Suprapubic skin (tissue), 4 donors: Measurements from ENCODE around the gene KIAA0753. TPM values are rescaled to one million over a fixed set of nuclear protein-coding genes. Genes with fewer than 3 reads are reported as not detected.

ENCODE experiments used
- DNase-seq, 2 donors: peaks; one replicate each; pipeline ENCODE4 v3.0.0-alpha.2; 2019; ENCODE audit warnings: low spot score in 2 of 2
- H3K27ac ChIP-seq: fragments of 200-600 bp; sonication (generic); one replicate; pipeline ENCODE4 v1.5.1; 2019
- H3K27me3 ChIP-seq: fragments of 200-600 bp; sonication (generic); one replicate; pipeline ENCODE4 v1.5.1; 2019
- H3K36me3 ChIP-seq: fragments of 200-600 bp; sonication (generic); one replicate; pipeline ENCODE4 v1.5.1; 2019
- H3K4me1 ChIP-seq: fragments of 200-600 bp; sonication (generic); one replicate; pipeline ENCODE4 v1.5.1; 2019
- H3K4me3 ChIP-seq: fragments of 200-600 bp; sonication (generic); one replicate; pipeline ENCODE4 v1.5.1; 2019; ENCODE audit warnings: mild to moderate bottlenecking
- H3K9me3 ChIP-seq: fragments of 200-600 bp; sonication (generic); one replicate; pipeline ENCODE4 v1.5.1; 2019
- CTCF ChIP-seq, 2 donors: fragments of 200-600 bp in 1 of 2; fragments of 450-650 bp in 1 of 2; sonication (generic) in 1 of 2; IDR thresholded peaks; one replicate each; pipeline ENCODE4 v1.5.1; 2016 to 2019; ENCODE audit warnings: antibody characterized with exemption in 2 of 2, mild to moderate bottlenecking in 1 of 2, moderate library complexity in 1 of 2
- EP300 ChIP-seq: sonication (generic); formaldehyde crosslinking; IDR thresholded peaks from one replicate; pipeline ENCODE4 v1.6.1; 2017; ENCODE audit warnings: antibody characterized with exemption
- POLR2A ChIP-seq, 2 donors: fragments of 450-650 bp; IDR thresholded peaks; one replicate each; pipeline ENCODE4 v1.6.1; 2017; ENCODE audit warnings: antibody characterized with exemption in 2 of 2, mild to moderate bottlenecking in 2 of 2, moderate library complexity in 2 of 2
- POLR2AphosphoS5 ChIP-seq, 3 donors: sonication (generic); formaldehyde crosslinking; IDR thresholded peaks; one replicate each; pipeline ENCODE4 v1.6.1; 2017; ENCODE audit warnings: antibody characterized with exemption in 3 of 3
- WGBS: methylation state at CpG from one replicate; pipeline ENCODE4 v1.1.5; 2018; 5-methylcytosine and 5-hydroxymethylcytosine counted together
- total RNA-seq, 4 donors: library from RNA; depleted of rRNA; stranded (reverse); fragments of >200 nt; gene quantifications; one replicate each; pipeline ENCODE4 v1.1.0, GENCODE V29; 2016

KIAA0753 gene
- total RNA-seq, 4 donors from 2014 or later = 4.9 to 24.9 (median 10.4) TPM

GRCh38 chr17:6683730-6684459 is 43.4 kb upstream of the KIAA0753 start:
- no peak overlapping the region for H3K4me3 ChIP-seq
- no peak for DNase-seq
- no peaks in the 10 kb centered on the region for H3K36me3 ChIP-seq
- H3K27ac ChIP-seq = no peak overlapping the region
- H3K4me1 ChIP-seq = no peaks in the 10 kb centered on the region
- peaks cover 24% of the 10 kb centered on the region for H3K27me3 ChIP-seq
- no peaks in the 10 kb centered on the region for H3K9me3 ChIP-seq
- WGBS = 93% methylated on average over 3 of the region's 3 CpGs
- TF ChIP-seq EP300 = no peak
- TF ChIP-seq POLR2A (IDR thresholded peaks at IDR 0.05) = no peak
- TF ChIP-seq POLR2AphosphoS5 (IDR thresholded peaks at IDR 0.05) = no peak
- no peak for TF ChIP-seq CTCF (IDR thresholded peaks at IDR 0.05)

DNA sequence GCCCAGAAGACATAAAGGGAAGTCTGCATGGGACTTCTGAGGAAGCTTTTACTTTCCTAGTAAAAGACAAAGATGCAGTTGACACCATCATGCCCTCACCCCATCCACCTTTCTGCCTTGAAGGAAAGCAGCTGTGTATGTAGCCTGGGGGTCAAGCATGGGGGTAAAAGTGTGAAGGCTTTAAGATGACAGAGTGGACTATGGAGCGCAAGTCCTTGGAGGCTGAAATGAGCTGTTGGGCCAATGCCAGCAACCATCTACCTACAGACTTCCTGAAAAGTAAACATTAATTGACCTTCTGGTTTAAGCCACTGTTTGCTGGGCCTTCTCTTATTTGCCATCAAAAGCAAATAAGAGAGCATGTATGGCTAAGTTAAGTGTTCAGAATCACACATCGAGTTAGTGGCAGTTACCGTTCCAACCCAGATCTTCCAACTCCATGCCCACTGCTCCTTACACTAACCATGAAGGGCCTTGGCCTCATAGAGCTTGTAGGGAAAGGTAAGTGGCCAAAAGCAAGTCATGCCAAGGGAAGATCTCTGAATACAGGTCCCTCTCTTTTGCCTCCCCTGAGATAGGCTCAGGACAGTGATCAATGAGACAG is 42.7 kb upstream of the KIAA0753 start:
- Histone ChIP-seq H3K27me3 (peaks cover 30% of the 10 kb centered on the region), H3K27ac (no peak overlapping the region), H3K9me3 (no peaks in the 10 kb centered on the region), H3K36me3 (no peaks in the 10 kb centered on the region), H3K4me3 (no peak overlapping the region), H3K4me1 (no peaks in the 10 kb centered on the region)
- TF ChIP-seq POLR2A (IDR thresholded peaks at IDR 0.05) (no peak), CTCF (IDR thresholded peaks at IDR 0.05) (no peak), POLR2AphosphoS5 (IDR thresholded peaks at IDR 0.05) (no peak), EP300 (no peak)
- WGBS = 98% methylated on average over 3 of the region's 3 CpGs
- DNase-seq = no peak

- no peaks in the 10 kb centered on the region for H3K4me1 ChIP-seq
- WGBS = 88% methylated on average over 4 of the region's 4 CpGs
- H3K36me3 ChIP-seq = no peaks in the 10 kb centered on the region
- DNase-seq = no peak
- H3K4me3 ChIP-seq = no peak overlapping the region
- no peak overlapping the region for H3K27ac ChIP-seq
- no peaks in the 10 kb centered on the region for H3K9me3 ChIP-seq
- peaks cover 36% of the 10 kb centered on the region for H3K27me3 ChIP-seq
- TF ChIP-seq POLR2AphosphoS5 (IDR thresholded peaks at IDR 0.05) (no peak), EP300 (no peak), POLR2A (IDR thresholded peaks at IDR 0.05) (no peak)
Observed at GRCh38 chr17:6682339-6682738, 41.8 kb upstream of the KIAA0753 start.

- TF ChIP-seq POLR2A (IDR thresholded peaks at IDR 0.05) (no peak), POLR2AphosphoS5 (IDR thresholded peaks at IDR 0.05) (no peak), CTCF (IDR thresholded peaks at IDR 0.05) (no peak), EP300 (no peak)
- WGBS = 69% methylated on average over 5 of the region's 5 CpGs
- H3K4me1 ChIP-seq = no peaks in the 10 kb centered on the region
- peaks cover 42% of the 10 kb centered on the region for H3K27me3 ChIP-seq
- H3K9me3 ChIP-seq = no peaks in the 10 kb centered on the region
- H3K4me3 ChIP-seq = no peak overlapping the region
- no peak overlapping the region for H3K27ac ChIP-seq
- no peaks in the 10 kb centered on the region for H3K36me3 ChIP-seq
- no peak for DNase-seq
Observed at GRCh38 chr17:6681671-6682070, 41.2 kb upstream of the KIAA0753 start.

- no peak for TF ChIP-seq EP300
- TF ChIP-seq POLR2A (IDR thresholded peaks at IDR 0.05) = no peak
- TF ChIP-seq CTCF (IDR thresholded peaks at IDR 0.05) = no peak
- TF ChIP-seq POLR2AphosphoS5 (IDR thresholded peaks at IDR 0.05) = no peak
- Histone ChIP-seq H3K9me3 (no peaks in the 10 kb centered on the region), H3K4me3 (no peak overlapping the region), H3K27me3 (peaks cover 45% of the 10 kb centered on the region), H3K27ac (no peak overlapping the region), H3K36me3 (no peaks in the 10 kb centered on the region), H3K4me1 (no peaks in the 10 kb centered on the region)
- WGBS = 77% methylated on average over 4 of the region's 4 CpGs
- no peak for DNase-seq
Observed at GRCh38 chr17:6681176-6681575, 40.7 kb upstream of the KIAA0753 start.
